HepG2 (cell line): ENCODE data around the gene RPS27A. TPM values are rescaled to one million over a fixed set of nuclear protein-coding genes. Genes with fewer than 3 reads are reported as not detected.
A peak's percentile ranks its signal among the peaks of the same experiment; 100 is the strongest.

Experiments
- ARNTL ChIP-seq: sonication (generic); formaldehyde crosslinking; IDR thresholded peaks from 2 replicates; pipeline ENCODE4 v1.4.0; 2020; ENCODE audit warnings: mild to moderate bottlenecking, missing genetic modification reagents
- DRAP1 ChIP-seq: IDR thresholded peaks from 2 replicates; pipeline ENCODE4 v1.6.1; 2016; ENCODE audit warnings: missing genetic modification reagents, missing compliant biosample characterization
- E2F5 ChIP-seq: sonication (generic); formaldehyde crosslinking; conservative IDR thresholded peaks from 2 replicates; pipeline ENCODE4 v1.4.0; 2020; ENCODE audit warnings: missing genetic modification reagents
- GPBP1L1 ChIP-seq: sonication (generic); formaldehyde crosslinking; IDR thresholded peaks from 2 replicates; pipeline ENCODE4 v1.5.0; 2020; ENCODE audit warnings: mild to moderate bottlenecking, missing genetic modification reagents
- ZSCAN21 ChIP-seq: sonication (generic); formaldehyde crosslinking; IDR thresholded peaks from 2 replicates; pipeline ENCODE4 v1.8.0; 2022; ENCODE audit warnings: mild to moderate bottlenecking, missing genetic modification reagents, moderate library complexity, borderline replicate concordance
- polyA plus RNA-seq, 8 experiments: library from polyadenylated mRNA; depleted of rRNA in 3 of 8; stranded (reverse) in 7 of 8; unstranded in 1 of 8; fragments of >200 nt; fragmentation: Illumina TruSeq in 4 of 8; extraction: Trizol in 4 of 8; gene quantifications; 2 replicates each; pipeline versions ENCODE4 v1.2.1 to v1.2.3, GENCODE V29; 2011 to 2016; ENCODE audit warnings: low read depth in 4 of 8, missing spikeins in 1 of 8, mixed read lengths in 1 of 8; ENCODE audit not compliant: insufficient read depth in 1 of 8
- total RNA-seq, 5 experiments: library from RNA; depleted of rRNA; stranded (reverse); fragments of >200 nt; fragmentation: Illumina TruSeq; extraction: Trizol; gene quantifications; 2 replicates each; pipeline ENCODE4 v1.2.3, GENCODE V29; 2016; ENCODE audit warnings: low read depth in 1 of 5
- TF ChIP-seq, protein P1 (sequence below): sonication (generic); formaldehyde crosslinking; IDR thresholded peaks from 2 replicates; pipeline ENCODE4 v1.4.0; 2020; ENCODE audit warnings: missing genetic modification reagents, borderline replicate concordance
- TF ChIP-seq, protein P2 (sequence below): IDR thresholded peaks from 2 replicates; pipeline ENCODE4 v1.6.1; 2016; ENCODE audit warnings: low read depth, borderline replicate concordance
- TF ChIP-seq, protein P3 (sequence below): sonication (generic); formaldehyde crosslinking; conservative IDR thresholded peaks from 2 replicates; pipeline ENCODE4 v1.8.0; 2022; ENCODE audit warnings: mild to moderate bottlenecking, moderate library complexity, missing genetic modification reagents
- TF ChIP-seq, protein P4 (sequence below): sonication (generic); formaldehyde crosslinking; IDR thresholded peaks from 2 replicates; pipeline ENCODE4; 2020; ENCODE audit warnings: missing genetic modification reagents, mild to moderate bottlenecking, borderline replicate concordance

Gene RPS27A
- total and polyA plus RNA-seq, 2 of the 13 experiments (the other 11 are each of a cell fraction or from before 2014, with no cell fraction given): 2,779 to 3,269 TPM

- TF ChIP-seq, protein P1, sequence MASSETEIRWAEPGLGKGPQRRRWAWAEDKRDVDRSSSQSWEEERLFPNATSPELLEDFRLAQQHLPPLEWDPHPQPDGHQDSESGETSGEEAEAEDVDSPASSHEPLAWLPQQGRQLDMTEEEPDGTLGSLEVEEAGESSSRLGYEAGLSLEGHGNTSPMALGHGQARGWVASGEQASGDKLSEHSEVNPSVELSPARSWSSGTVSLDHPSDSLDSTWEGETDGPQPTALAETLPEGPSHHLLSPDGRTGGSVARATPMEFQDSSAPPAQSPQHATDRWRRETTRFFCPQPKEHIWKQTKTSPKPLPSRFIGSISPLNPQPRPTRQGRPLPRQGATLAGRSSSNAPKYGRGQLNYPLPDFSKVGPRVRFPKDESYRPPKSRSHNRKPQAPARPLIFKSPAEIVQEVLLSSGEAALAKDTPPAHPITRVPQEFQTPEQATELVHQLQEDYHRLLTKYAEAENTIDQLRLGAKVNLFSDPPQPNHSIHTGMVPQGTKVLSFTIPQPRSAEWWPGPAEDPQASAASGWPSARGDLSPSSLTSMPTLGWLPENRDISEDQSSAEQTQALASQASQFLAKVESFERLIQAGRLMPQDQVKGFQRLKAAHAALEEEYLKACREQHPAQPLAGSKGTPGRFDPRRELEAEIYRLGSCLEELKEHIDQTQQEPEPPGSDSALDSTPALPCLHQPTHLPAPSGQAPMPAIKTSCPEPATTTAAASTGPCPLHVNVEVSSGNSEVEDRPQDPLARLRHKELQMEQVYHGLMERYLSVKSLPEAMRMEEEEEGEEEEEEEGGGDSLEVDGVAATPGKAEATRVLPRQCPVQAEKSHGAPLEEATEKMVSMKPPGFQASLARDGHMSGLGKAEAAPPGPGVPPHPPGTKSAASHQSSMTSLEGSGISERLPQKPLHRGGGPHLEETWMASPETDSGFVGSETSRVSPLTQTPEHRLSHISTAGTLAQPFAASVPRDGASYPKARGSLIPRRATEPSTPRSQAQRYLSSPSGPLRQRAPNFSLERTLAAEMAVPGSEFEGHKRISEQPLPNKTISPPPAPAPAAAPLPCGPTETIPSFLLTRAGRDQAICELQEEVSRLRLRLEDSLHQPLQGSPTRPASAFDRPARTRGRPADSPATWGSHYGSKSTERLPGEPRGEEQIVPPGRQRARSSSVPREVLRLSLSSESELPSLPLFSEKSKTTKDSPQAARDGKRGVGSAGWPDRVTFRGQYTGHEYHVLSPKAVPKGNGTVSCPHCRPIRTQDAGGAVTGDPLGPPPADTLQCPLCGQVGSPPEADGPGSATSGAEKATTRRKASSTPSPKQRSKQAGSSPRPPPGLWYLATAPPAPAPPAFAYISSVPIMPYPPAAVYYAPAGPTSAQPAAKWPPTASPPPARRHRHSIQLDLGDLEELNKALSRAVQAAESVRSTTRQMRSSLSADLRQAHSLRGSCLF (CRISPR knock-in tag): no peak
- peak; percentile 62; the same call in 1 of the 2 replicates for TF ChIP-seq E2F5 (CRISPR knock-in tag)
- TF ChIP-seq ZSCAN21 (CRISPR knock-in tag): no peak; the same call in 1 of the 2 replicates
- TF ChIP-seq, protein P2, sequence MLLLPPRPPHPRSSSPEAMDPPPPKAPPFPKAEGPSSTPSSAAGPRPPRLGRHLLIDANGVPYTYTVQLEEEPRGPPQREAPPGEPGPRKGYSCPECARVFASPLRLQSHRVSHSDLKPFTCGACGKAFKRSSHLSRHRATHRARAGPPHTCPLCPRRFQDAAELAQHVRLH (CRISPR knock-in tag): peak; percentile 86; the same call in 1 of the 2 replicates
- TF ChIP-seq, protein P3, sequence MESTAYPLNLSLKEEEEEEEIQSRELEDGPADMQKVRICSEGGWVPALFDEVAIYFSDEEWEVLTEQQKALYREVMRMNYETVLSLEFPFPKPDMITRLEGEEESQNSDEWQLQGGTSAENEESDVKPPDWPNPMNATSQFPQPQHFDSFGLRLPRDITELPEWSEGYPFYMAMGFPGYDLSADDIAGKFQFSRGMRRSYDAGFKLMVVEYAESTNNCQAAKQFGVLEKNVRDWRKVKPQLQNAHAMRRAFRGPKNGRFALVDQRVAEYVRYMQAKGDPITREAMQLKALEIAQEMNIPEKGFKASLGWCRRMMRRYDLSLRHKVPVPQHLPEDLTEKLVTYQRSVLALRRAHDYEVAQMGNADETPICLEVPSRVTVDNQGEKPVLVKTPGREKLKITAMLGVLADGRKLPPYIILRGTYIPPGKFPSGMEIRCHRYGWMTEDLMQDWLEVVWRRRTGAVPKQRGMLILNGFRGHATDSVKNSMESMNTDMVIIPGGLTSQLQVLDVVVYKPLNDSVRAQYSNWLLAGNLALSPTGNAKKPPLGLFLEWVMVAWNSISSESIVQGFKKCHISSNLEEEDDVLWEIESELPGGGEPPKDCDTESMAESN (CRISPR knock-in tag): peak; percentile 9; the same call in 1 of the 2 replicates
- TF ChIP-seq ARNTL: no peak
- TF ChIP-seq, protein P4, sequence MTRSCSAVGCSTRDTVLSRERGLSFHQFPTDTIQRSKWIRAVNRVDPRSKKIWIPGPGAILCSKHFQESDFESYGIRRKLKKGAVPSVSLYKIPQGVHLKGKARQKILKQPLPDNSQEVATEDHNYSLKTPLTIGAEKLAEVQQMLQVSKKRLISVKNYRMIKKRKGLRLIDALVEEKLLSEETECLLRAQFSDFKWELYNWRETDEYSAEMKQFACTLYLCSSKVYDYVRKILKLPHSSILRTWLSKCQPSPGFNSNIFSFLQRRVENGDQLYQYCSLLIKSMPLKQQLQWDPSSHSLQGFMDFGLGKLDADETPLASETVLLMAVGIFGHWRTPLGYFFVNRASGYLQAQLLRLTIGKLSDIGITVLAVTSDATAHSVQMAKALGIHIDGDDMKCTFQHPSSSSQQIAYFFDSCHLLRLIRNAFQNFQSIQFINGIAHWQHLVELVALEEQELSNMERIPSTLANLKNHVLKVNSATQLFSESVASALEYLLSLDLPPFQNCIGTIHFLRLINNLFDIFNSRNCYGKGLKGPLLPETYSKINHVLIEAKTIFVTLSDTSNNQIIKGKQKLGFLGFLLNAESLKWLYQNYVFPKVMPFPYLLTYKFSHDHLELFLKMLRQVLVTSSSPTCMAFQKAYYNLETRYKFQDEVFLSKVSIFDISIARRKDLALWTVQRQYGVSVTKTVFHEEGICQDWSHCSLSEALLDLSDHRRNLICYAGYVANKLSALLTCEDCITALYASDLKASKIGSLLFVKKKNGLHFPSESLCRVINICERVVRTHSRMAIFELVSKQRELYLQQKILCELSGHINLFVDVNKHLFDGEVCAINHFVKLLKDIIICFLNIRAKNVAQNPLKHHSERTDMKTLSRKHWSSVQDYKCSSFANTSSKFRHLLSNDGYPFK: peak; percentile 81; the same call in 1 of the 2 replicates
- no peak for TF ChIP-seq GPBP1L1
- TF ChIP-seq DRAP1 (CRISPR knock-in tag): peak; percentile 80
Observed at GRCh38 chr2:55232084-55232862, at the start of gene RPS27A, which contains the start of gene CLHC1 (continued).
